Effector memory CD4-positive, alpha-beta T cell (primary cell): ENCODE measurements around the gene ENDOD1.
"Not testable (repeated sequence)": the region's sequence is repeated elsewhere in the genome, so short reads cannot be mapped to it uniquely, and the experiment has no call there.

ENCODE experiments used
- DNase-seq, 3 donors: peaks; one replicate each; pipeline ENCODE4 v3.0.0-alpha.2; 2020
- H3K27ac ChIP-seq: 2 replicates; pipeline ENCODE4 v1.7.0; 2013; ENCODE audit warnings: mild to moderate bottlenecking, low read length, moderate library complexity; ENCODE audit not compliant: insufficient read depth, poor library complexity, severe bottlenecking
- H3K27me3 ChIP-seq: replicated peaks from 2 replicates; pipeline ENCODE4 v1.7.0; 2013; ENCODE audit warnings: mild to moderate bottlenecking, low read length; ENCODE audit not compliant: insufficient read depth, control insufficient read depth, poor library complexity, severe bottlenecking
- H3K36me3 ChIP-seq: 2 replicates; pipeline ENCODE4 v1.7.0; 2013; ENCODE audit warnings: mild to moderate bottlenecking, low read length, moderate library complexity; ENCODE audit not compliant: control insufficient read depth, insufficient read depth
- H3K4me1 ChIP-seq: 2 replicates; pipeline ENCODE4 v1.7.0; 2013; ENCODE audit warnings: low read length, mild to moderate bottlenecking; ENCODE audit not compliant: control insufficient read depth, insufficient read depth, poor library complexity, severe bottlenecking
- H3K4me3 ChIP-seq: 2 replicates; pipeline ENCODE4 v1.7.0; 2013; ENCODE audit warnings: low read length, low read depth, mild to moderate bottlenecking; ENCODE audit not compliant: insufficient read depth, poor library complexity, severe bottlenecking
- H3K9me3 ChIP-seq: 2 replicates; pipeline ENCODE4 v1.7.0; 2013; ENCODE audit warnings: mild to moderate bottlenecking, low read length, moderate library complexity; ENCODE audit not compliant: control insufficient read depth

The ENDOD1 gene

DNA sequence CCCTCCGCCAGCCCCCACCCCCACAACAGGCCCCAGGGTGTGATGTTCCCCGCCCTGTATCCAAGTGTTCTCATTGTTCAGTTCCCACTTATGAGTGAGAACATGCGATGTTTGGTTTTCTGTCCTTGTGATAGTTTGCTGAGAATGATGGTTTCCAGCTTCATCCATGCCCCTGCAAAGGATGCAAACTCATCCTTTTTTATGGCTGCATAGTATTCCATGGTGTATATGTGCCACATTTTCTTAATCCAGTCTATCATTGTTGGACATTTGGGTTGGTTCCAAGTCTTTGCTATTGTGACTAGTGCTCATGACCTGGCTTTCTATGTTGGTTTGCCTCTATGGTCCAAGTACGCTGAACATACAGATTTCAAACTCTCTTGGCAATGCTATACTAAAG is 47.1 kb downstream of the ENDOD1 start:
- not testable (repeated sequence) for H3K27ac ChIP-seq, H3K36me3 ChIP-seq, H3K9me3 ChIP-seq, DNase-seq, H3K4me1 ChIP-seq, H3K4me3 ChIP-seq, H3K27me3 ChIP-seq

GRCh38 chr11:95137299-95137698 is 47.7 kb downstream of the ENDOD1 start:
- no peaks in the 10 kb centered on the region for H3K36me3 ChIP-seq
- no peak for DNase-seq

DNA sequence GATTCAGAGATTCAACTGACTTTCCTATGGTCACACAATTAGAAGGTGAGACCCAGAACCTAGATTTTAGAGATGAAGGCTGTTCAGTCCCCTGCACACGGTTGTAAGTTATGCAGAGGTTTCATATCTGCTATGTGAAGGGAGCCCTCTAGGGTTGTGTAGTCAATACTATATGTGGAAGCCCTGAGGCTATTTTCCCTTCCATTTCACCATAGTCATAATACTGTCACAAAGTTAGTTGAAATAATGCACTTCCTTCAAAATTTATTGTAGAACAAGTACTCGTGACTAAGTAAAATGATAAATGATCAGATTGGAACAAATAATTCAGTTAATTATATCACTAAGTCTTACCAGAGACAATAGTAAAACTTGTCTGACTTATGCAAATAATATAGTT is 48.8 kb downstream of the ENDOD1 start:
- Histone ChIP-seq H3K36me3 (no peaks in the 10 kb centered on the region), H3K9me3 (no peaks in the 10 kb centered on the region), H3K27ac (no peak overlapping the region), H3K4me1 (no peaks in the 10 kb centered on the region), H3K27me3 (no peaks in the 10 kb centered on the region), H3K4me3 (no peak overlapping the region)
- no peak for DNase-seq

More at GRCh38 chr11:95137299-95137698, 47.7 kb downstream of the ENDOD1 start:
- Histone ChIP-seq H3K9me3 (no peaks in the 10 kb centered on the region), H3K27ac (no peak overlapping the region), H3K27me3 (no peaks in the 10 kb centered on the region), H3K4me3 (no peak overlapping the region), H3K4me1 (no peaks in the 10 kb centered on the region)

- no peaks in the 10 kb centered on the region for H3K4me1 ChIP-seq
- no peak overlapping the region for H3K4me3 ChIP-seq
- no peak overlapping the region for H3K27ac ChIP-seq
- no peaks in the 10 kb centered on the region for H3K9me3 ChIP-seq
- H3K27me3 ChIP-seq: no peaks in the 10 kb centered on the region
- no peaks in the 10 kb centered on the region for H3K36me3 ChIP-seq
- no peak for DNase-seq
Measured at GRCh38 chr11:95140397-95141033, 50.9 kb downstream of the ENDOD1 start.

DNA sequence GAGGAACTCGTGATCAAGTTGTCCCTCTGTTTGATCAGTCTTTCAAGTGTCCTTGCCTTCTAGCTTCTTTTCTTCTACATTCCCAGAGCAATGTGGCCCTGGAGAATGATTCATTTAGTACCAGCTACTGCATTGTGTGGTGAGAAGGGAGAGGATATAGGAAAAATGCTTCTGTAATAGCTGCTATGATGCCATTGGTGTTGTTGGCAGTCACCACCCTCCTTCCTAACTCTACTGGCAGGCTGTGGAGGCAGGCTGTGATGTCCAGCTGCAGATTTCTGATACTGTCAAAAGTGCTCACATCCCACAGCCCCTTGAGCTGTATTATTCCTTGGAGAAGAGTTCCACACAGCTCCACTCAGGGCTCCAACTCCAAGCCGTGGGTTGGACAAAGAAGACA is 52.8 kb downstream of the ENDOD1 start:
- H3K27ac ChIP-seq: no peak overlapping the region
- H3K27me3 ChIP-seq: no peaks in the 10 kb centered on the region
- H3K4me3 ChIP-seq: no peak overlapping the region
- H3K4me1 ChIP-seq: no peaks in the 10 kb centered on the region
- H3K9me3 ChIP-seq: no peaks in the 10 kb centered on the region
- H3K36me3 ChIP-seq: no peaks in the 10 kb centered on the region
- no peak for DNase-seq

GRCh38 chr11:95143106-95143681 is 53.5 kb downstream of the ENDOD1 start:
- no peak for DNase-seq
- Histone ChIP-seq H3K4me3 (no peak overlapping the region), H3K27me3 (no peaks in the 10 kb centered on the region), H3K36me3 (no peaks in the 10 kb centered on the region), H3K4me1 (no peaks in the 10 kb centered on the region), H3K9me3 (no peaks in the 10 kb centered on the region), H3K27ac (no peak overlapping the region)

- Histone ChIP-seq H3K9me3 (no peaks in the 10 kb centered on the region), H3K4me1 (no peaks in the 10 kb centered on the region), H3K27me3 (no peaks in the 10 kb centered on the region), H3K27ac (no peak overlapping the region), H3K36me3 (no peaks in the 10 kb centered on the region), H3K4me3 (no peak overlapping the region)
- no peak for DNase-seq
Measured at GRCh38 chr11:95144313-95145235, 54.9 kb downstream of the ENDOD1 start.

DNA sequence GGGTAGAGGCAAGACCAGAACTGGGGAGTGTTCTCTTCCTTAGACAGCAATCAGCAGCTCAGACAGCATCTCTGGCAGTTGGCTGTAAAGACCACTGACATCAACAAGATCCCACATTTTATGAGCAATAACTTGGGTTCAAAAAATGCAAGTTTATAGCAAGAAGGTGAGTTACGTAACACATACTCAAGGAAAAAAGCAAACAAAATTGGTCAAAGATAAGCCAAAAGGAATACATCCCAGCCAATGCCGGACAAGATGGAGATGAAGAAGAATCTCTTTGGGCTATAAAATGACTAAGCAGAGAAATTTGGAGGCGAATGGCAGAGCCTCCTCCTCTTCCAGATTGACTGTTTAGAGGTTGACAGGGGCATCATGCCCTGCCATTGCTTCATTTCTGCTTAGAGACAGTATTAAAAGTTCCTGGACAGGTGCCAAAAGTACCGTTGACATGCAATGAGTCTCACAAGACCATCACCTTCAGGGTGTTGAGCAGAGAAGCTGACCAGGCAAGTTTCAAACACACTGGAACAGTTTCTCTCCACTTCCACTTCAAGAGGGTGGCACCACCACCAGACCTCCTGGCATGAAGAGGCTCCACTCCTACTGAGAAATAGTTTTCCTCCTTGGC is 55.9 kb downstream of the ENDOD1 start:
- DNase-seq: no peak
- Histone ChIP-seq H3K9me3 (no peaks in the 10 kb centered on the region), H3K4me3 (no peak overlapping the region), H3K36me3 (no peaks in the 10 kb centered on the region), H3K27ac (no peak overlapping the region), H3K27me3 (no peaks in the 10 kb centered on the region), H3K4me1 (peaks cover 2% of the 10 kb centered on the region)

GRCh38 chr11:95147364-95147905 is 57.8 kb downstream of the ENDOD1 start:
- Histone ChIP-seq H3K9me3 (no peaks in the 10 kb centered on the region), H3K4me3 (no peak overlapping the region), H3K36me3 (no peaks in the 10 kb centered on the region), H3K27me3 (no peaks in the 10 kb centered on the region), H3K4me1 (peaks cover 19% of the 10 kb centered on the region), H3K27ac (no peak overlapping the region)
- no peak for DNase-seq
